H9 (cell line): ENCODE data around the gene SLC2A2. TPM values are rescaled to one million over a fixed set of nuclear protein-coding genes. Genes with fewer than 3 reads are reported as not detected.

Source experiments
- DNase-seq: peaks from one replicate; pipeline ENCODE4 v3.0.0-alpha.2; 2017
- H2AFZ ChIP-seq: one replicate; pipeline ENCODE4 v1.6.1; 2013; ENCODE audit warnings: mild to moderate bottlenecking, low read length, control low read depth, moderate library complexity
- H2AK5ac ChIP-seq: 2 replicates; pipeline ENCODE4 v1.6.1; 2013; ENCODE audit warnings: low read length, control low read depth, mixed read lengths; ENCODE audit not compliant: insufficient read length
- H2BK120ac ChIP-seq: one replicate; pipeline ENCODE4 v1.6.1; 2013; ENCODE audit warnings: low read depth, mild to moderate bottlenecking, low read length, control low read depth, inconsistent platforms; ENCODE audit not compliant: poor library complexity, severe bottlenecking
- H2BK12ac ChIP-seq: 2 replicates; pipeline ENCODE4 v1.6.1; 2013; ENCODE audit warnings: low read length, control low read depth, mixed read lengths, low read depth; ENCODE audit not compliant: insufficient read length
- H2BK15ac ChIP-seq: 2 replicates; pipeline ENCODE4 v1.6.1; 2013; ENCODE audit warnings: low read depth, low read length, control low read depth
- H2BK20ac ChIP-seq: one replicate; pipeline ENCODE4 v1.6.1; 2013; ENCODE audit warnings: low read depth, mild to moderate bottlenecking, low read length, control low read depth, inconsistent platforms; ENCODE audit not compliant: poor library complexity, severe bottlenecking
- H2BK5ac ChIP-seq: 2 replicates; pipeline ENCODE4 v1.6.1; 2013; ENCODE audit warnings: low read length, control low read depth, mixed read lengths; ENCODE audit not compliant: insufficient read length
- H3K14ac ChIP-seq: 2 replicates; pipeline ENCODE4 v1.6.1; 2013; ENCODE audit warnings: low read length, control low read depth; ENCODE audit not compliant: insufficient read depth
- H3K18ac ChIP-seq: 2 replicates; pipeline ENCODE4 v1.6.1; 2013; ENCODE audit warnings: low read depth, mild to moderate bottlenecking, mixed read lengths, low read length, control low read depth; ENCODE audit not compliant: insufficient read length
- H3K23ac ChIP-seq: 2 replicates; pipeline ENCODE4 v1.6.1; 2013; ENCODE audit warnings: low read length, control low read depth, mixed read lengths, low read depth; ENCODE audit not compliant: insufficient read length
- H3K23me2 ChIP-seq: 2 replicates; pipeline ENCODE4 v1.6.1; 2013; ENCODE audit warnings: low read depth, mild to moderate bottlenecking, mixed read lengths, low read length, control low read depth; ENCODE audit not compliant: insufficient read length, poor library complexity, severe bottlenecking
- H3K27ac ChIP-seq: 2 replicates; pipeline ENCODE4 v1.5.1; 2013; ENCODE audit warnings: low read length, control low read depth, mixed read lengths, low read depth; ENCODE audit not compliant: insufficient read length
- H3K27me3 ChIP-seq: 2 replicates; pipeline ENCODE4 v1.6.1; 2013; ENCODE audit warnings: low read length, control low read depth, inconsistent platforms; ENCODE audit not compliant: insufficient read depth
- H3K4ac ChIP-seq: 2 replicates; pipeline ENCODE4 v1.6.1; 2013; ENCODE audit warnings: low read depth, mild to moderate bottlenecking, control low read depth, inconsistent platforms, low read length, moderate library complexity
- H3K4me1 ChIP-seq: 2 replicates; pipeline ENCODE4 v1.6.1; 2013; ENCODE audit warnings: low read length, control low read depth, inconsistent platforms; ENCODE audit not compliant: insufficient read depth
- H3K4me2 ChIP-seq: 2 replicates; pipeline ENCODE4 v1.6.1; 2013; ENCODE audit warnings: low read length, control low read depth, mixed read lengths; ENCODE audit not compliant: insufficient read length, insufficient read depth
- H3K56ac ChIP-seq: 2 replicates; pipeline ENCODE4 v1.6.1; 2013; ENCODE audit warnings: low read depth, mild to moderate bottlenecking, mixed read lengths, low read length, control low read depth; ENCODE audit not compliant: insufficient read length
- H3K79me1 ChIP-seq: 2 replicates; pipeline ENCODE4 v1.6.1; 2013; ENCODE audit warnings: low read depth, mild to moderate bottlenecking, moderate library complexity, low read length, control low read depth, inconsistent platforms; ENCODE audit not compliant: insufficient read depth, poor library complexity, severe bottlenecking
- H3K79me2 ChIP-seq: 2 replicates; pipeline ENCODE4 v1.6.1; 2013; ENCODE audit warnings: low read length, control low read depth, inconsistent platforms; ENCODE audit not compliant: insufficient read depth
- H3K9ac ChIP-seq: 2 replicates; pipeline ENCODE4 v1.6.1; 2013; ENCODE audit warnings: low read length, control low read depth, mixed read lengths; ENCODE audit not compliant: insufficient read length; ENCODE audit errors: extremely low read depth
- H3K9me3 ChIP-seq: one replicate; pipeline ENCODE4 v1.6.1; 2013; ENCODE audit warnings: low read depth, low read length, inconsistent platforms; ENCODE audit not compliant: control insufficient read depth
- H3T11ph ChIP-seq: one replicate; pipeline ENCODE4 v1.6.1; 2013; ENCODE audit warnings: mild to moderate bottlenecking, low read length, control low read depth, inconsistent platforms
- H4K20me1 ChIP-seq: one replicate; pipeline ENCODE4 v1.6.1; 2013; ENCODE audit not compliant: control insufficient read depth, insufficient read length, insufficient read depth
- H4K5ac ChIP-seq: 2 replicates; pipeline ENCODE4 v1.6.1; 2013; ENCODE audit warnings: low read depth, mild to moderate bottlenecking, mixed read lengths, low read length, control low read depth; ENCODE audit not compliant: insufficient read length
- H4K8ac ChIP-seq: replicated peaks from 2 replicates; pipeline ENCODE4 v1.6.1; 2013; ENCODE audit warnings: low read length, control low read depth, mixed read lengths, low read depth; ENCODE audit not compliant: insufficient read length
- H4K91ac ChIP-seq: 2 replicates; pipeline ENCODE4 v1.6.1; 2013; ENCODE audit warnings: low read depth, mild to moderate bottlenecking, moderate library complexity, mixed read lengths, low read length, control low read depth; ENCODE audit not compliant: insufficient read length
- H3K27ac Mint-ChIP-seq, 3 experiments: 2 replicates in 2 of 3; 3 replicates in 1 of 3; pipeline ENCODE4 v1.8.0; 2020 to 2021; ENCODE audit warnings: mixed read lengths in 3 of 3, mild to moderate bottlenecking in 1 of 3, moderate library complexity in 1 of 3
- H3K27me3 Mint-ChIP-seq: 2 replicates; pipeline ENCODE4 v1.8.0; 2021; ENCODE audit warnings: low read depth, mild to moderate bottlenecking, moderate library complexity, mixed read lengths
- H3K36me3 Mint-ChIP-seq, 3 experiments: 2 replicates in 2 of 3; 3 replicates in 1 of 3; pipeline ENCODE4 v1.8.0; 2020 to 2021; ENCODE audit warnings: low read depth in 3 of 3, mixed read lengths in 3 of 3; ENCODE audit not compliant: insufficient read depth in 1 of 3
- H3K4me1 Mint-ChIP-seq, 2 experiments: 2 replicates each; pipeline ENCODE4 v1.8.0; 2020; ENCODE audit warnings: mixed read lengths in 2 of 2
- H3K4me3 Mint-ChIP-seq, 2 experiments: 2 replicates in 1 of 2; 3 replicates in 1 of 2; pipeline ENCODE4 v1.8.0; 2020 to 2021; ENCODE audit warnings: mild to moderate bottlenecking in 2 of 2, mixed read lengths in 2 of 2, moderate library complexity in 1 of 2
- H3K9me3 Mint-ChIP-seq, 2 experiments: 2 replicates in 1 of 2; 3 replicates in 1 of 2; pipeline ENCODE4 v1.8.0; 2020; ENCODE audit warnings: mild to moderate bottlenecking in 2 of 2, mixed read lengths in 2 of 2, moderate library complexity in 1 of 2
- WGBS: extraction: QIAGEN DNeasy Blood & Tissue Kit; methylation state at CpG from one replicate; pipeline ENCODE4 v1.1.7; 2013; ENCODE audit warnings: missing lambda C conversion rate, low lambda C conversion rate, mixed read lengths; ENCODE audit not compliant: insufficient read length; ENCODE audit errors: extremely low coverage; 5-methylcytosine and 5-hydroxymethylcytosine counted together
- total RNA-seq: library from RNA; stranded (reverse); gene quantifications from 2 replicates; pipeline ENCODE4 v1.2.1, GENCODE V29; 2021
- TF ChIP-seq, protein P1 (sequence below): fragments of 200-600 bp; sonication (generic); conservative IDR thresholded peaks from 3 replicates; pipeline ENCODE4 v1.8.0; 2021; ENCODE audit warnings: antibody characterized with exemption, mild to moderate bottlenecking

Gene SLC2A2
- total RNA-seq, 1 experiment from 2014 or later, result not detected

DNA sequence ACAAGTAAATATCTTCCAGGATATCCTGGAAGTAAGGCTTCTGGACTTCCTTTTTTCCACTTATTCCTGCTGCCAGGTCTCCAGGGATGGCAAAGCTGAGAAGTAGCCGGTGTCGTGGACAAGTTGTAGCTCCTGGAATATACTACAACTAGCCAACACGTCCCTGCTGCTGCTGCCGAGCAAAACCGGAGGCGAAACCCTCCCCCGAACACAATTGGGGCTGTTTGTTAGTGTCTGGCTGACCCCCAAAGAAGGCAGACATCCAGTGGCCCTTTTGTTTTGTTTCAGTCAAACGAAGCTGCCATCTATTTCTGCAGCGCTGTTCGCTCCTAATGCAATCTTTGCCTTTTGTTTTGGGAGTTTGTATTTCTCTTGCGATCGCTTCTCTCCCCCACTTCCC lies 72.8 kb downstream of the SLC2A2 start:
- no peak overlapping the region for H4K91ac ChIP-seq
- Mint-ChIP-seq H3K27ac (no peak overlapping the region), H3K4me1 (peaks cover 8 to 10% of the 10 kb centered on the region in 2 experiments), H3K4me3 (no peak overlapping the region), H3K36me3 (no peaks in the 10 kb centered on the region), H3K27me3 (no peaks in the 10 kb centered on the region; the same call in 1 of the 2 replicates), H3K9me3 (peaks cover 0 to 2% of the 10 kb centered on the region in 2 experiments; a peak in 1 of 5 replicates)
- WGBS, result no CpG with 5 or more reads among the region's 12 CpGs
- no peak overlapping the region for H2BK5ac ChIP-seq
- H3K79me1 ChIP-seq, result no peaks in the 10 kb centered on the region
- no peak overlapping the region for H3K9ac ChIP-seq
- no peak overlapping the region for H3K56ac ChIP-seq
- H3K4me2 ChIP-seq, result no peak overlapping the region
- H2BK120ac ChIP-seq, result no peak overlapping the region
- H3K27ac ChIP-seq, result no peak overlapping the region
- no peak overlapping the region for H3T11ph ChIP-seq
- H3K14ac ChIP-seq, result no peak overlapping the region
- no peak overlapping the region for H4K8ac ChIP-seq
- no peaks in the 10 kb centered on the region for H3K9me3 ChIP-seq
- H2BK15ac ChIP-seq, result no peak overlapping the region
- no peak overlapping the region for H4K5ac ChIP-seq
- no peak overlapping the region for H2AFZ ChIP-seq
- no peak overlapping the region for H2AK5ac ChIP-seq
- no peak overlapping the region for H3K23ac ChIP-seq
- no peaks in the 10 kb centered on the region for H3K79me2 ChIP-seq
- no peaks in the 10 kb centered on the region for H4K20me1 ChIP-seq
- no peaks in the 10 kb centered on the region for H3K4me1 ChIP-seq
- H3K18ac ChIP-seq, result no peak overlapping the region
- no peaks in the 10 kb centered on the region for H3K27me3 ChIP-seq
- no peak overlapping the region for H2BK20ac ChIP-seq
- H3K23me2 ChIP-seq, result no peaks in the 10 kb centered on the region
- DNase-seq, result no peak
- H3K4ac ChIP-seq, result no peak overlapping the region
- TF ChIP-seq, protein P1, sequence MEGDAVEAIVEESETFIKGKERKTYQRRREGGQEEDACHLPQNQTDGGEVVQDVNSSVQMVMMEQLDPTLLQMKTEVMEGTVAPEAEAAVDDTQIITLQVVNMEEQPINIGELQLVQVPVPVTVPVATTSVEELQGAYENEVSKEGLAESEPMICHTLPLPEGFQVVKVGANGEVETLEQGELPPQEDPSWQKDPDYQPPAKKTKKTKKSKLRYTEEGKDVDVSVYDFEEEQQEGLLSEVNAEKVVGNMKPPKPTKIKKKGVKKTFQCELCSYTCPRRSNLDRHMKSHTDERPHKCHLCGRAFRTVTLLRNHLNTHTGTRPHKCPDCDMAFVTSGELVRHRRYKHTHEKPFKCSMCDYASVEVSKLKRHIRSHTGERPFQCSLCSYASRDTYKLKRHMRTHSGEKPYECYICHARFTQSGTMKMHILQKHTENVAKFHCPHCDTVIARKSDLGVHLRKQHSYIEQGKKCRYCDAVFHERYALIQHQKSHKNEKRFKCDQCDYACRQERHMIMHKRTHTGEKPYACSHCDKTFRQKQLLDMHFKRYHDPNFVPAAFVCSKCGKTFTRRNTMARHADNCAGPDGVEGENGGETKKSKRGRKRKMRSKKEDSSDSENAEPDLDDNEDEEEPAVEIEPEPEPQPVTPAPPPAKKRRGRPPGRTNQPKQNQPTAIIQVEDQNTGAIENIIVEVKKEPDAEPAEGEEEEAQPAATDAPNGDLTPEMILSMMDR, result no peak
- no peak overlapping the region for H2BK12ac ChIP-seq
